Measurements from ENCODE around the gene TTC36. TPM values are rescaled to one million over a fixed set of nuclear protein-coding genes. Genes with fewer than 3 reads are reported as not detected.

TTC36 gene
- total and polyA plus RNA-seq, 2 of the 13 experiments (the other 11 are each of a cell fraction or from before 2014, with no cell fraction given) = 0.13 to 0.40 TPM

- TF ChIP-seq MNT (IDR thresholded peaks at IDR 0.05) (peak; percentile 24; the same call in 1 of the 2 replicates), CEBPB (IDR thresholded peaks at IDR 0.05; ENCODE audit: borderline replicate concordance, low read depth, low read length) (peak; percentile 76), ZNF770 (CRISPR knock-in tag; IDR thresholded peaks at IDR 0.05) (0 out of 2 replicates have a peak, but pooled peaks have one; percentile 16), FOXP1 (IDR thresholded peaks at IDR 0.05) (no peak), FOXP1 (CRISPR knock-in tag; IDR thresholded peaks at IDR 0.05) (no peak), NCOR1 (IDR thresholded peaks at IDR 0.05; ENCODE audit: borderline replicate concordance, low read length) (no peak), FOSL2 (CRISPR knock-in tag; IDR thresholded peaks at IDR 0.05) (peak; percentile 86), RBM22 (optimal IDR thresholded peaks at IDR 0.05; ENCODE audit: low read length) (no peak), PRMT3 (CRISPR knock-in tag; IDR thresholded peaks at IDR 0.05; ENCODE audit: borderline replicate concordance, low read depth) (no peak), SALL1 (CRISPR knock-in tag; IDR thresholded peaks at IDR 0.05) (0 out of 2 replicates have a peak, but pooled peaks have one; percentile 23), SAP130 (CRISPR knock-in tag; IDR thresholded peaks at IDR 0.05; ENCODE audit: low read depth) (peak; percentile 40; the same call in 1 of the 2 replicates)
Observed at GRCh38 chr11:118536726-118537125, 9.5 kb downstream of the TTC36 start (continued).

Measured in HepG2 (cell line).